ENCODE measurements around the gene MAFG. TPM values are rescaled to one million over a fixed set of nuclear protein-coding genes. Genes with fewer than 3 reads are reported as not detected.

Gene MAFG
- 12.1 TPM for polyA plus RNA-seq (2012; ENCODE audit: low read depth, missing spikeins)

- DNase-seq (ENCODE audit: insufficient read length, low spot score) (peak; percentile 99), FAIRE-seq (peak; percentile 99)
- TF ChIP-seq SPI1 (IDR thresholded peaks at IDR 0.05; ENCODE audit: low read depth, low read length) (0 out of 2 replicates have a peak, but pooled peaks have one; percentile 14), POLR2AphosphoS5 (IDR thresholded peaks at IDR 0.05; ENCODE audit: low read depth, low read length) (no peak)
These were observed at the start of gene MAFG for GRCh38 chr17:81927653-81928543. TSS of gene MAFG (minus strand) at chr17:81927735. CDS start at chr17:81923185, 4,550 bp downstream.

- TF ChIP-seq PAX5 (IDR thresholded peaks at IDR 0.05; ENCODE audit: insufficient read depth, low read length, severe bottlenecking) = no peak
- no peak for TF ChIP-seq TAF1 (IDR thresholded peaks at IDR 0.05; ENCODE audit: low read depth, low read length)
- TF ChIP-seq POU2F2 (IDR thresholded peaks at IDR 0.05; ENCODE audit: low read depth, low read length) = no peak
- no peak; the same call in 1 of the 2 replicates for TF ChIP-seq POLR2AphosphoS5 (IDR thresholded peaks at IDR 0.05; ENCODE audit: low read depth, low read length)
- TF ChIP-seq SPI1 (IDR thresholded peaks at IDR 0.05; ENCODE audit: low read depth, low read length) = no peak
- no peak for TF ChIP-seq POLR2A (IDR thresholded peaks at IDR 0.05; ENCODE audit: low read depth, low read length)
- FAIRE-seq = peak; percentile 41
These were observed 49.0 kb upstream of the MAFG start for GRCh38 chr17:81976332-81977210.

GRCh38 chr17:81973432-81973831 lies 45.9 kb upstream of the MAFG start:
- FAIRE-seq (no peak), DNase-seq (ENCODE audit: insufficient read length, low spot score) (no peak)
- TF ChIP-seq POLR2AphosphoS5 (IDR thresholded peaks at IDR 0.05; ENCODE audit: low read depth, low read length) (no peak), SPI1 (IDR thresholded peaks at IDR 0.05; ENCODE audit: low read depth, low read length) (no peak), PAX5 (IDR thresholded peaks at IDR 0.05; ENCODE audit: insufficient read depth, low read length, severe bottlenecking) (no peak), TAF1 (IDR thresholded peaks at IDR 0.05; ENCODE audit: low read depth, low read length) (no peak), POU2F2 (IDR thresholded peaks at IDR 0.05; ENCODE audit: low read depth, low read length) (no peak), POLR2A (IDR thresholded peaks at IDR 0.05; ENCODE audit: low read depth, low read length) (no peak)

More at GRCh38 chr17:81976332-81977210, 49.0 kb upstream of the MAFG start:
- no peak for DNase-seq (ENCODE audit: insufficient read length, low spot score)

GRCh38 chr17:81968850-81969812 lies 41.6 kb upstream of the MAFG start:
- no peak for TF ChIP-seq POLR2AphosphoS5 (IDR thresholded peaks at IDR 0.05; ENCODE audit: low read depth, low read length)
- TF ChIP-seq POU2F2 (IDR thresholded peaks at IDR 0.05; ENCODE audit: low read depth, low read length) = no peak
- TF ChIP-seq PAX5 (IDR thresholded peaks at IDR 0.05; ENCODE audit: insufficient read depth, low read length, severe bottlenecking) = no peak
- no peak for TF ChIP-seq SPI1 (IDR thresholded peaks at IDR 0.05; ENCODE audit: low read depth, low read length)
- TF ChIP-seq TAF1 (IDR thresholded peaks at IDR 0.05; ENCODE audit: low read depth, low read length) = no peak
- TF ChIP-seq POLR2A (IDR thresholded peaks at IDR 0.05; ENCODE audit: low read depth, low read length) = no peak
- FAIRE-seq = no peak

GRCh38 chr17:81968396-81968745 lies 40.8 kb upstream of the MAFG start:
- DNase-seq (ENCODE audit: insufficient read length, low spot score) (no peak), FAIRE-seq (no peak)
- TF ChIP-seq SPI1 (IDR thresholded peaks at IDR 0.05; ENCODE audit: low read depth, low read length) = no peak
- TF ChIP-seq POLR2A (IDR thresholded peaks at IDR 0.05; ENCODE audit: low read depth, low read length) = no peak
- TF ChIP-seq PAX5 (IDR thresholded peaks at IDR 0.05; ENCODE audit: insufficient read depth, low read length, severe bottlenecking) = no peak
- no peak for TF ChIP-seq POLR2AphosphoS5 (IDR thresholded peaks at IDR 0.05; ENCODE audit: low read depth, low read length)
- no peak for TF ChIP-seq POU2F2 (IDR thresholded peaks at IDR 0.05; ENCODE audit: low read depth, low read length)

More at GRCh38 chr17:81968850-81969812, 41.6 kb upstream of the MAFG start:
- no peak for DNase-seq (ENCODE audit: insufficient read length, low spot score)

GRCh38 chr17:81967533-81968395 lies 40.2 kb upstream of the MAFG start:
- TF ChIP-seq POU2F2 (IDR thresholded peaks at IDR 0.05; ENCODE audit: low read depth, low read length) = no peak
- TF ChIP-seq TAF1 (IDR thresholded peaks at IDR 0.05; ENCODE audit: low read depth, low read length) = no peak
- TF ChIP-seq PAX5 (IDR thresholded peaks at IDR 0.05; ENCODE audit: insufficient read depth, low read length, severe bottlenecking) = no peak
- no peak for TF ChIP-seq POLR2A (IDR thresholded peaks at IDR 0.05; ENCODE audit: low read depth, low read length)
- no peak for TF ChIP-seq POLR2AphosphoS5 (IDR thresholded peaks at IDR 0.05; ENCODE audit: low read depth, low read length)
- TF ChIP-seq SPI1 (IDR thresholded peaks at IDR 0.05; ENCODE audit: low read depth, low read length) = no peak
- FAIRE-seq (peak; percentile 82), DNase-seq (ENCODE audit: insufficient read length, low spot score) (peak; percentile 89)

- no peak for FAIRE-seq
- no peak for DNase-seq (ENCODE audit: insufficient read length, low spot score)
These were observed 39.7 kb upstream of the MAFG start for GRCh38 chr17:81967244-81967532.

More at GRCh38 chr17:81967244-81967532, 39.7 kb upstream of the MAFG start:
- no peak for TF ChIP-seq SPI1 (IDR thresholded peaks at IDR 0.05; ENCODE audit: low read depth, low read length)
- no peak for TF ChIP-seq PAX5 (IDR thresholded peaks at IDR 0.05; ENCODE audit: insufficient read depth, low read length, severe bottlenecking)

Measured in GM12891 (cell line).